Hepatocyte (in vitro differentiated cells): Measurements from ENCODE around the gene PRXL2B. TPM values are rescaled to one million over a fixed set of nuclear protein-coding genes. Genes with fewer than 3 reads are reported as not detected.
A peak's percentile ranks its signal among the peaks of the same experiment; 100 is the strongest.

ENCODE experiments used
- DNase-seq: peaks from one replicate; pipeline ENCODE4 v3.0.0-alpha.2; 2016; ENCODE audit warnings: low spot score
- H2AFZ ChIP-seq: fragments of 200-600 bp; sonication (generic); 2 replicates; pipeline ENCODE4 v1.6.0; 2016; ENCODE audit warnings: antibody characterized with exemption, mild to moderate bottlenecking
- H3K27ac ChIP-seq: fragments of 200-600 bp; sonication (generic); 2 replicates; pipeline ENCODE4 v1.5.1; 2016; ENCODE audit warnings: mild to moderate bottlenecking
- H3K27me3 ChIP-seq: fragments of 200-600 bp; sonication (generic); 2 replicates; pipeline ENCODE4 v1.6.1; 2016
- H3K36me3 ChIP-seq: fragments of 200-600 bp; sonication (generic); replicated peaks from 2 replicates; pipeline ENCODE4 v1.5.1; 2016; ENCODE audit warnings: low read depth; ENCODE audit not compliant: insufficient read depth
- H3K4me1 ChIP-seq: fragments of 200-600 bp; sonication (generic); 2 replicates; pipeline ENCODE4 v1.5.1; 2016; ENCODE audit warnings: mild to moderate bottlenecking, moderate library complexity; ENCODE audit not compliant: insufficient read depth
- H3K4me2 ChIP-seq: fragments of 200-600 bp; sonication (generic); 2 replicates; pipeline ENCODE4 v1.6.0; 2016
- H3K4me3 ChIP-seq: fragments of 200-600 bp; sonication (generic); 2 replicates; pipeline ENCODE4 v1.5.1; 2016; ENCODE audit warnings: mild to moderate bottlenecking
- H3K79me2 ChIP-seq: fragments of 200-600 bp; sonication (generic); 2 replicates; pipeline ENCODE4 v1.6.0; 2017; ENCODE audit warnings: mild to moderate bottlenecking
- H3K9me2 ChIP-seq: fragments of 200-600 bp; sonication (generic); replicated peaks from 2 replicates; pipeline ENCODE4 v1.6.0; 2017; ENCODE audit warnings: mild to moderate bottlenecking; ENCODE audit not compliant: insufficient read depth
- H3K9me3 ChIP-seq: fragments of 200-600 bp; sonication (generic); 2 replicates; pipeline ENCODE4 v1.5.1; 2016; ENCODE audit warnings: low read depth, mild to moderate bottlenecking
- H4K20me1 ChIP-seq: fragments of 200-600 bp; sonication (generic); 2 replicates; pipeline ENCODE4 v1.6.0; 2016; ENCODE audit warnings: mild to moderate bottlenecking; ENCODE audit not compliant: insufficient read depth, poor library complexity, severe bottlenecking
- CTCF ChIP-seq: fragments of 200-600 bp; sonication (generic); IDR thresholded peaks from 2 replicates; pipeline ENCODE4 v1.5.1; 2016; ENCODE audit warnings: antibody characterized with exemption, mild to moderate bottlenecking; ENCODE audit not compliant: poor library complexity
- EZH2 ChIP-seq: fragments of 200-600 bp; sonication (generic); IDR thresholded peaks from 2 replicates; pipeline ENCODE4 v1.6.1; 2016; ENCODE audit warnings: antibody characterized with exemption, mild to moderate bottlenecking, borderline replicate concordance
- EZH2phosphoT487 ChIP-seq: fragments of 200-600 bp; sonication (generic); IDR thresholded peaks from one replicate; pipeline ENCODE4 v1.6.1; 2018; ENCODE audit warnings: antibody characterized with exemption, mild to moderate bottlenecking, low read depth, moderate library complexity; ENCODE audit not compliant: unreplicated experiment, severe bottlenecking
- WGBS: methylation state at CpG from one replicate; pipeline ENCODE4 v1.1.6; 2016; ENCODE audit warnings: low lambda C conversion rate; ENCODE audit errors: missing lambda C conversion rate; 5-methylcytosine and 5-hydroxymethylcytosine counted together
- polyA plus RNA-seq: library from polyadenylated mRNA; unstranded; fragments of >200 nt; fragmentation: Nextera tagmentation; extraction: Ambion mirVana; gene quantifications from 2 replicates; pipeline ENCODE4 v1.2.1, GENCODE V29; 2016
- total RNA-seq: library from RNA; depleted of rRNA; stranded (reverse); fragments of >200 nt; gene quantifications from 2 replicates; pipeline ENCODE4 v1.2.3, GENCODE V29; 2014

Gene PRXL2B
- total and polyA plus RNA-seq, 2 experiments from 2014 or later, result 36.7 to 41.4 TPM

- Histone ChIP-seq H3K9me2 (no peaks in the 10 kb centered on the region), H3K4me3 (no peak overlapping the region), H3K9me3 (no peaks in the 10 kb centered on the region), H4K20me1 (no peaks in the 10 kb centered on the region), H3K4me1 (peaks cover 31% of the 10 kb centered on the region), H3K79me2 (no peaks in the 10 kb centered on the region), H3K36me3 (no peaks in the 10 kb centered on the region), H3K27ac (no peak overlapping the region), H2AFZ (no peak overlapping the region), H3K4me2 (no peak overlapping the region), H3K27me3 (no peaks in the 10 kb centered on the region)
- no peak for DNase-seq
- 71% methylated on average over 26 of the region's 26 CpGs for WGBS
- TF ChIP-seq EZH2phosphoT487 (no peak), EZH2 (no peak)
These were observed 42.3 kb upstream of the PRXL2B start for GRCh38 chr1:2544093-2544874.

GRCh38 chr1:2544875-2545640 lies 41.5 kb upstream of the PRXL2B start:
- H3K27me3 ChIP-seq, result no peaks in the 10 kb centered on the region
- H3K9me3 ChIP-seq, result no peaks in the 10 kb centered on the region
- no peak overlapping the region for H3K4me3 ChIP-seq
- no peaks in the 10 kb centered on the region for H3K9me2 ChIP-seq
- peak overlapping the region; percentile 59 for H3K4me2 ChIP-seq
- H3K79me2 ChIP-seq, result no peaks in the 10 kb centered on the region
- no peaks in the 10 kb centered on the region for H4K20me1 ChIP-seq
- H2AFZ ChIP-seq, result no peak overlapping the region
- no peaks in the 10 kb centered on the region for H3K36me3 ChIP-seq
- peaks cover 31% of the 10 kb centered on the region for H3K4me1 ChIP-seq
- H3K27ac ChIP-seq, result peak overlapping the region; percentile 70
- peak; percentile 34 for DNase-seq
- WGBS, result 69% methylated on average over 19 of the region's 19 CpGs
- no peak for TF ChIP-seq EZH2phosphoT487
- no peak for TF ChIP-seq CTCF
- no peak for TF ChIP-seq EZH2

GRCh38 chr1:2545754-2546514 lies 40.6 kb upstream of the PRXL2B start:
- Histone ChIP-seq H3K4me2 (peak overlapping the region; percentile 94), H3K27ac (peak overlapping the region; percentile 88), H3K4me3 (peak overlapping the region; percentile 38), H3K27me3 (no peaks in the 10 kb centered on the region), H3K9me2 (no peaks in the 10 kb centered on the region), H4K20me1 (no peaks in the 10 kb centered on the region), H3K36me3 (no peaks in the 10 kb centered on the region), H3K79me2 (no peaks in the 10 kb centered on the region), H2AFZ (no peak overlapping the region), H3K9me3 (no peaks in the 10 kb centered on the region), H3K4me1 (peaks cover 25% of the 10 kb centered on the region)
- peak; percentile 94 for DNase-seq
- WGBS, result 8% methylated on average over 17 of the region's 43 CpGs
- TF ChIP-seq CTCF (no peak), EZH2 (no peak), EZH2phosphoT487 (no peak)
